HL-60 (cell line): Measurements from ENCODE around the gene PAPOLG.

Experiments used
- CTCF ChIP-seq: IDR thresholded peaks from one replicate; pipeline ENCODE4 v1.5.1; 2011; ENCODE audit warnings: low read length, control low read depth, inconsistent platforms; ENCODE audit not compliant: insufficient read depth
- GABPA ChIP-seq: IDR thresholded peaks from 2 replicates; pipeline ENCODE4 v1.6.1; 2012; ENCODE audit warnings: low read depth
- POLR2AphosphoS5 ChIP-seq: IDR thresholded peaks from 2 replicates; pipeline ENCODE4 v1.6.1; 2012; ENCODE audit warnings: low read depth
- REST ChIP-seq: IDR thresholded peaks from 2 replicates; pipeline ENCODE4 v1.6.1; 2012; ENCODE audit warnings: low read depth; ENCODE audit not compliant: insufficient replicate concordance
- SPI1 ChIP-seq: IDR thresholded peaks from 2 replicates; pipeline ENCODE4 v1.6.1; 2012; ENCODE audit warnings: low read depth, mild to moderate bottlenecking, borderline replicate concordance

- TF ChIP-seq CTCF (no peak), POLR2AphosphoS5 (no peak), SPI1 (no peak), REST (no peak), GABPA (no peak)
Observed at GRCh38 chr2:60821133-60821469, 65.0 kb downstream of the PAPOLG start.
